Cardiac muscle cell (in vitro differentiated cells and primary cell): ENCODE measurements around the gene PPP1R12C. TPM values are rescaled to one million over a fixed set of nuclear protein-coding genes. Genes with fewer than 3 reads are reported as not detected.

Experiments used
- DNase-seq, 2 donors: peaks; one replicate each; pipeline versions ENCODE4 v3.0.0 to v3.0.0-alpha.2; 2010 to 2017; ENCODE audit warnings: low read depth in 1 of 2, low spot score in 1 of 2
- H3K27ac ChIP-seq: fragments of 200-600 bp; sonication (generic); 2 replicates; pipeline ENCODE4 v1.5.1; 2016
- H3K27me3 ChIP-seq: fragments of 200-600 bp; sonication (generic); 2 replicates; pipeline ENCODE4 v1.6.0; 2016; ENCODE audit warnings: control low read depth
- H3K36me3 ChIP-seq: fragments of 200-600 bp; sonication (generic); 2 replicates; pipeline ENCODE4 v1.5.1; 2016; ENCODE audit warnings: control low read depth
- H3K4me1 ChIP-seq: fragments of 200-600 bp; sonication (generic); 2 replicates; pipeline ENCODE4 v1.8.1; 2017; ENCODE audit warnings: low read depth, mild to moderate bottlenecking, mixed run types
- H3K4me3 ChIP-seq: fragments of 200-600 bp; sonication (generic); 2 replicates; pipeline ENCODE4 v1.5.1; 2016; ENCODE audit warnings: mild to moderate bottlenecking
- H3K9me3 ChIP-seq: fragments of 200-600 bp; sonication (generic); 2 replicates; pipeline ENCODE4 v1.5.1; 2017; ENCODE audit warnings: low read depth, mild to moderate bottlenecking, control low read depth
- CTCF ChIP-seq: IDR thresholded peaks from 2 replicates; pipeline ENCODE4 v1.5.1; 2012; ENCODE audit warnings: low read depth, mild to moderate bottlenecking, low read length
- polyA plus RNA-seq: library from polyadenylated mRNA; unstranded; fragments of >200 nt; fragmentation: Nextera tagmentation; extraction: Ambion mirVana; gene quantifications from 2 replicates; pipeline ENCODE4 v1.2.1, GENCODE V29; 2016
- total RNA-seq: library from RNA; depleted of rRNA; stranded (reverse); fragments of >200 nt; gene quantifications from 2 replicates; pipeline ENCODE4 v1.2.3, GENCODE V29; 2016

The PPP1R12C gene
- total and polyA plus RNA-seq, 2 experiments from 2014 or later: 38.0 to 107 TPM

- Histone ChIP-seq H3K4me3 (no peak overlapping the region), H3K36me3 (no peaks in the 10 kb centered on the region), H3K9me3 (no peaks in the 10 kb centered on the region), H3K27ac (no peak overlapping the region), H3K27me3 (peaks cover 34% of the 10 kb centered on the region), H3K4me1 (peaks cover 2% of the 10 kb centered on the region)
- no peak for TF ChIP-seq CTCF
- DNase-seq: no peak
These were observed 29.4 kb downstream of the PPP1R12C start for GRCh38 chr19:55088021-55088451.

- no peak overlapping the region for H3K27ac ChIP-seq
- H3K4me1 ChIP-seq: peaks cover 2% of the 10 kb centered on the region
- peak in 1 of 2 donors; percentile 32 for DNase-seq
- H3K27me3 ChIP-seq: peaks cover 39% of the 10 kb centered on the region
- no peaks in the 10 kb centered on the region for H3K9me3 ChIP-seq
- peak overlapping the region; percentile 36 for H3K4me3 ChIP-seq
- H3K36me3 ChIP-seq: no peaks in the 10 kb centered on the region
- no peak for TF ChIP-seq CTCF
These were observed 29.9 kb downstream of the PPP1R12C start for GRCh38 chr19:55087542-55087901.

GRCh38 chr19:55086730-55087541 is 30.5 kb downstream of the PPP1R12C start:
- no peaks in the 10 kb centered on the region for H3K9me3 ChIP-seq
- TF ChIP-seq CTCF: no peak
- H3K27me3 ChIP-seq: peaks cover 45% of the 10 kb centered on the region
- peak; percentile 96 to 97 for DNase-seq
- H3K4me3 ChIP-seq: peak overlapping the region; percentile 36
- peaks cover 2% of the 10 kb centered on the region for H3K4me1 ChIP-seq
- H3K36me3 ChIP-seq: no peaks in the 10 kb centered on the region
- no peak overlapping the region for H3K27ac ChIP-seq

- no peaks in the 10 kb centered on the region for H3K36me3 ChIP-seq
- no peak for TF ChIP-seq CTCF
- no peak for DNase-seq
- H3K4me1 ChIP-seq: peaks cover 2% of the 10 kb centered on the region
- H3K27ac ChIP-seq: no peak overlapping the region
- peak overlapping the region; percentile 36 for H3K4me3 ChIP-seq
- H3K27me3 ChIP-seq: peaks cover 53% of the 10 kb centered on the region
- H3K9me3 ChIP-seq: no peaks in the 10 kb centered on the region
These were observed 31.3 kb downstream of the PPP1R12C start for GRCh38 chr19:55085923-55086715.

GRCh38 chr19:55084416-55084815 is 33.0 kb downstream of the PPP1R12C start:
- no peak overlapping the region for H3K4me3 ChIP-seq
- DNase-seq: no peak
- H3K36me3 ChIP-seq: no peaks in the 10 kb centered on the region
- peaks cover 70% of the 10 kb centered on the region for H3K27me3 ChIP-seq
- peaks cover 7% of the 10 kb centered on the region for H3K4me1 ChIP-seq
- TF ChIP-seq CTCF: no peak
- H3K9me3 ChIP-seq: no peaks in the 10 kb centered on the region
- no peak overlapping the region for H3K27ac ChIP-seq
